Lung (tissue), 12 donors: ENCODE results near the gene ARMC7. TPM values are rescaled to one million over a fixed set of nuclear protein-coding genes. Genes with fewer than 3 reads are reported as not detected.

Experiments
- ATAC-seq: fragments of 200-7000 bp; cut with Tn5 transposase; one replicate; pipeline ENCODE4 v1.9.1; 2020; ENCODE audit warnings: moderate number of reproducible peaks; ENCODE audit not compliant: insufficient read depth, low FRiP score
- DNase-seq, 3 donors: peaks; one replicate each; pipeline ENCODE4 v3.0.0-alpha.2; 2013 to 2017
- H3K27ac ChIP-seq, 2 donors: one replicate each; pipeline ENCODE4 v1.5.1; 2013; ENCODE audit warnings: mild to moderate bottlenecking in 2 of 2, moderate library complexity in 2 of 2, control low read depth in 1 of 2, inconsistent platforms in 1 of 2, low read depth in 1 of 2, low read length in 1 of 2
- H3K27me3 ChIP-seq, 3 donors: one replicate each; pipeline ENCODE4 v1.5.1; 2013; ENCODE audit warnings: low read length in 2 of 3; ENCODE audit not compliant: control insufficient read depth in 3 of 3, insufficient read depth in 3 of 3
- H3K36me3 ChIP-seq, 4 donors: one replicate each; pipeline ENCODE4 v1.5.1; 2013; ENCODE audit warnings: low read length in 4 of 4, mild to moderate bottlenecking in 1 of 4, moderate library complexity in 1 of 4; ENCODE audit not compliant: control insufficient read depth in 4 of 4, insufficient read depth in 4 of 4
- H3K4me1 ChIP-seq, 5 donors: one replicate each; pipeline ENCODE4 v1.5.1; 2013; ENCODE audit warnings: low read length in 5 of 5, mild to moderate bottlenecking in 2 of 5, moderate library complexity in 1 of 5; ENCODE audit not compliant: control insufficient read depth in 5 of 5, insufficient read depth in 5 of 5
- H3K4me3 ChIP-seq: one replicate; pipeline ENCODE4 v1.5.1; 2013; ENCODE audit warnings: mild to moderate bottlenecking, control low read depth, moderate library complexity
- H3K9ac ChIP-seq, 2 donors: one replicate each; pipeline ENCODE4 v1.5.1; 2013; ENCODE audit warnings: low read length in 2 of 2, control low read depth in 1 of 2; ENCODE audit not compliant: insufficient read depth in 1 of 2
- H3K9me3 ChIP-seq, 4 donors: one replicate each; pipeline ENCODE4 v1.5.1; 2013; ENCODE audit warnings: low read length in 3 of 4, mild to moderate bottlenecking in 1 of 4, moderate library complexity in 1 of 4; ENCODE audit not compliant: control insufficient read depth in 4 of 4, insufficient read depth in 3 of 4
- CTCF ChIP-seq: IDR thresholded peaks from 2 replicates; pipeline ENCODE4 v1.5.1; 2012; ENCODE audit warnings: mild to moderate bottlenecking; ENCODE audit errors: control extremely low read depth, extremely low read depth
- WGBS, 2 donors: extraction: QIAGEN DNeasy Blood & Tissue Kit; methylation state at CpG; one replicate each; pipeline ENCODE4 v1.1.7; 2013; 5-methylcytosine and 5-hydroxymethylcytosine counted together
- polyA plus RNA-seq, 2 donors: library from polyadenylated mRNA; stranded (reverse); fragments of 200-250 nt; gene quantifications; one replicate each; pipeline ENCODE4 v1.2.1, GENCODE V29; 2013
- total RNA-seq, 2 donors: library from RNA; depleted of rRNA in 1 of 2; stranded (reverse); fragments of >200 nt in 1 of 2; gene quantifications; one replicate each; pipeline ENCODE4 v1.2.1, GENCODE V29; 2014 to 2021
- donor health status: control.
- donor health status: control.
- donor health status: Bipolar disorder and iron deficiency.
- donor health status: healthy.
- donor health status: DM: yes; HTN: yes; CAD: no.

Gene ARMC7
- total and polyA plus RNA-seq, 4 donors: 8.1 to 19.2 (median 11.8) TPM

GRCh38 chr17:75077072-75077495 lies 32.7 kb upstream of the ARMC7 start:
- Histone ChIP-seq H3K27me3 (no peaks in the 10 kb centered on the region), H3K9ac (no peak overlapping the region), H3K9me3 (no peaks in the 10 kb centered on the region), H3K27ac (peak overlapping the region; percentile 76 to 86), H3K36me3 (no peaks in the 10 kb centered on the region), H3K4me3 (no peak overlapping the region), H3K4me1 (peaks cover 0 to 20% (median 16%) of the 10 kb centered on the region in 5 donors)
- TF ChIP-seq CTCF: no peak
- no peak for DNase-seq
- no peak for ATAC-seq
- WGBS, 2 donors: 31 to 37% methylated on average over 30 of the region's 30 CpGs

DNA sequence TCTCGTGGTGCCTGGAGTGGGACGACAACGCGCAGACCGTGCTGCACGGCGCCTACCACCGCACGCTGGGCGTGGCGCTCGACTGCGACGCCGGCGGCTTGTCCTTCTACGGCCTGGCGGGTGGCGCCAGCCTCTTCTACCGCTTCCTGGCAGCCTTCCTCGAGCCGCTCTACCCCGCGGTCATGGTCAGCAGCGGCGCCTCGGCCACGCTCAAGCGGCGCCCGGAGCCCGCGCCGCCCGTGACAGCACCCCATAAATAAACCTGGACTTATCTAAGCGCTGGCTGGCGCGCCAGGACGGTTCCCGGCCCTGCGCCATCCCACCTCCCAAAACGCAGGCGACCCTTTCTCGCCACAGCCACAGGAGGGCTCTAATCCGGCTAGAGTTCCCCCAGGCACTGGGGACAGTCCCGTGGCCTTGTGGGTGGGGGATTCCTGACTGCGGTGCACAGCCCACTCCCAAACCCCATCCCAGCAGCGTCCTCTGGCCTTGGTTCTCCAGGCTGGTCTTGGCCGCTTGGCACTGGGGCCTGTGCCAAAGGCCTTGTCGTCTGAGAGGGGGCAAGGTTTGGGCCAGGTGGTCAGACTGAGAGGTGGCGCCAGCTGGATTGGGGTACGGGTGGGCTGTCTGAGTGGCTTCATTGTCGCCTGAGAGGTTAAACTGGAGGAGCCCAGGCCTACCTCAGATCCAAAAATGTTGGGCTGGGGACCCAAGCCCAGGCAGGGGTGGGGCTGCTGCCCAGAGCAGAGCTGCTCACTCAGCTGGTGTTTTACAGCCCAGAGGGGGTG lies 32.1 kb upstream of the ARMC7 start:
- Histone ChIP-seq H3K9ac (peak overlapping the region in 1 of 2 donors; percentile 42), H3K4me3 (no peak overlapping the region), H3K4me1 (peaks cover 0 to 20% (median 16%) of the 10 kb centered on the region in 5 donors), H3K36me3 (no peaks in the 10 kb centered on the region), H3K9me3 (no peaks in the 10 kb centered on the region), H3K27ac (peak overlapping the region; percentile 76 to 86), H3K27me3 (no peaks in the 10 kb centered on the region)
- no peak for TF ChIP-seq CTCF
- 5 to 7% methylated on average over 49 to 53 of the region's 53 CpGs for WGBS, 2 donors
- ATAC-seq: peak; percentile 36
- DNase-seq: peak; percentile 61 to 80 (median 70)

GRCh38 chr17:75078284-75079022 lies 31.3 kb upstream of the ARMC7 start:
- H3K9ac ChIP-seq: no peak overlapping the region
- 55 to 76% methylated on average over 17 of the region's 17 CpGs for WGBS, 2 donors
- H3K9me3 ChIP-seq: no peaks in the 10 kb centered on the region
- peak overlapping the region in 1 of 2 donors; percentile 86 for H3K27ac ChIP-seq
- DNase-seq: peak in 2 of 3 donors; percentile 61 to 84
- peak; percentile 57 for ATAC-seq
- no peak overlapping the region for H3K4me3 ChIP-seq
- H3K27me3 ChIP-seq: no peaks in the 10 kb centered on the region
- H3K4me1 ChIP-seq: peaks cover 0 to 20% (median 16%) of the 10 kb centered on the region in 5 donors
- TF ChIP-seq CTCF: no peak
- no peaks in the 10 kb centered on the region for H3K36me3 ChIP-seq
